ENCODE results near the gene TRIM46. TPM values are rescaled to one million over a fixed set of nuclear protein-coding genes. Genes with fewer than 3 reads are reported as not detected.

TRIM46 gene
- total RNA-seq, 1 donor from 2014 or later, result 10.7 TPM

GRCh38 chr1:155200920-155201319 is 27.3 kb downstream of the TRIM46 start:
- TF ChIP-seq CTCF (IDR thresholded peaks at IDR 0.05), result no peak
- Mint-ChIP-seq H3K27ac (ENCODE audit: unreplicated experiment) (no peak overlapping the region), H3K27me3 (ENCODE audit: low read depth) (no peaks in the 10 kb centered on the region), H3K4me3 (ENCODE audit: unreplicated experiment) (no peak overlapping the region), H3K36me3 (ENCODE audit: low read depth) (peaks cover 21% of the 10 kb centered on the region), H3K9me3 (ENCODE audit: low read depth) (no peaks in the 10 kb centered on the region), H3K4me1 (ENCODE audit: low read depth) (peaks cover 6% of the 10 kb centered on the region)
- peak; percentile 72 for DNase-seq (ENCODE audit: low spot score)

GRCh38 chr1:155202198-155202597 is 28.5 kb downstream of the TRIM46 start:
- Mint-ChIP-seq H3K27ac (ENCODE audit: unreplicated experiment) (no peak overlapping the region), H3K4me3 (ENCODE audit: unreplicated experiment) (no peak overlapping the region), H3K36me3 (ENCODE audit: low read depth) (peaks cover 16% of the 10 kb centered on the region), H3K4me1 (ENCODE audit: low read depth) (peaks cover 11% of the 10 kb centered on the region), H3K27me3 (ENCODE audit: low read depth) (no peaks in the 10 kb centered on the region), H3K9me3 (ENCODE audit: low read depth) (no peaks in the 10 kb centered on the region)
- peak; percentile 74 for DNase-seq (ENCODE audit: low spot score)
- TF ChIP-seq CTCF (IDR thresholded peaks at IDR 0.05), result no peak

- Mint-ChIP-seq H3K4me3 (ENCODE audit: unreplicated experiment) (no peak overlapping the region), H3K4me1 (ENCODE audit: low read depth) (peaks cover 17% of the 10 kb centered on the region), H3K27ac (ENCODE audit: unreplicated experiment) (no peak overlapping the region), H3K9me3 (ENCODE audit: low read depth) (no peaks in the 10 kb centered on the region), H3K27me3 (ENCODE audit: low read depth) (no peaks in the 10 kb centered on the region), H3K36me3 (ENCODE audit: low read depth) (peaks cover 12% of the 10 kb centered on the region)
- peak; percentile 87 for DNase-seq (ENCODE audit: low spot score)
- TF ChIP-seq CTCF (IDR thresholded peaks at IDR 0.05), result no peak
Observed at GRCh38 chr1:155202731-155203515, 29.3 kb downstream of the TRIM46 start.

GRCh38 chr1:155205035-155205434 is 31.4 kb downstream of the TRIM46 start:
- TF ChIP-seq CTCF (IDR thresholded peaks at IDR 0.05), result no peak
- peak; percentile 87 for DNase-seq (ENCODE audit: low spot score)
- Mint-ChIP-seq H3K9me3 (ENCODE audit: low read depth) (no peaks in the 10 kb centered on the region), H3K27me3 (ENCODE audit: low read depth) (no peaks in the 10 kb centered on the region), H3K4me1 (ENCODE audit: low read depth) (peaks cover 29% of the 10 kb centered on the region), H3K36me3 (ENCODE audit: low read depth) (peaks cover 7% of the 10 kb centered on the region), H3K27ac (ENCODE audit: unreplicated experiment) (no peak overlapping the region), H3K4me3 (ENCODE audit: unreplicated experiment) (no peak overlapping the region)

GRCh38 chr1:155205969-155206593 is 32.4 kb downstream of the TRIM46 start:
- H3K27me3 Mint-ChIP-seq (ENCODE audit: low read depth), result no peaks in the 10 kb centered on the region
- no peaks in the 10 kb centered on the region for H3K9me3 Mint-ChIP-seq (ENCODE audit: low read depth)
- H3K36me3 Mint-ChIP-seq (ENCODE audit: low read depth), result peaks cover 4% of the 10 kb centered on the region
- H3K4me1 Mint-ChIP-seq (ENCODE audit: low read depth), result peaks cover 37% of the 10 kb centered on the region
- TF ChIP-seq CTCF (IDR thresholded peaks at IDR 0.05), result no peak
- DNase-seq (ENCODE audit: low spot score), result peak; percentile 48
- no peak overlapping the region for H3K27ac Mint-ChIP-seq (ENCODE audit: unreplicated experiment)
- H3K4me3 Mint-ChIP-seq (ENCODE audit: unreplicated experiment), result no peak overlapping the region
